ENCODE measurements around the gene TOR2A. TPM values are rescaled to one million over a fixed set of nuclear protein-coding genes. Genes with fewer than 3 reads are reported as not detected.

TOR2A gene
- total RNA-seq, 1 experiment from 2014 or later, result 14.4 TPM

- TF ChIP-seq, protein P1, sequence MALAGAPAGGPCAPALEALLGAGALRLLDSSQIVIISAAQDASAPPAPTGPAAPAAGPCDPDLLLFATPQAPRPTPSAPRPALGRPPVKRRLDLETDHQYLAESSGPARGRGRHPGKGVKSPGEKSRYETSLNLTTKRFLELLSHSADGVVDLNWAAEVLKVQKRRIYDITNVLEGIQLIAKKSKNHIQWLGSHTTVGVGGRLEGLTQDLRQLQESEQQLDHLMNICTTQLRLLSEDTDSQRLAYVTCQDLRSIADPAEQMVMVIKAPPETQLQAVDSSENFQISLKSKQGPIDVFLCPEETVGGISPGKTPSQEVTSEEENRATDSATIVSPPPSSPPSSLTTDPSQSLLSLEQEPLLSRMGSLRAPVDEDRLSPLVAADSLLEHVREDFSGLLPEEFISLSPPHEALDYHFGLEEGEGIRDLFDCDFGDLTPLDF (CRISPR knock-in tag; IDR thresholded peaks at IDR 0.05), result no peak
- TF ChIP-seq ZNF232 (CRISPR knock-in tag; IDR thresholded peaks at IDR 0.05) (0 out of 2 replicates have a peak, but pooled peaks have one; percentile 30), SMAD3 (CRISPR knock-in tag; IDR thresholded peaks at IDR 0.05; ENCODE audit: borderline replicate concordance) (0 out of 2 replicates have a peak, but pooled peaks have one; percentile 49), RELA (CRISPR knock-in tag; IDR thresholded peaks at IDR 0.05; ENCODE audit: borderline replicate concordance) (0 out of 2 replicates have a peak, but pooled peaks have one; percentile 27), NFE2L1 (CRISPR knock-in tag; IDR thresholded peaks at IDR 0.05) (0 out of 2 replicates have a peak, but pooled peaks have one; percentile 16), NR3C1 (CRISPR knock-in tag; conservative IDR thresholded peaks at IDR 0.05; ENCODE audit: low read depth) (no peak), ZNF416 (CRISPR knock-in tag; IDR thresholded peaks at IDR 0.05) (peak; percentile 85; the same call in 1 of the 2 replicates), AR (CRISPR knock-in tag; IDR thresholded peaks at IDR 0.05) (no peak), ZNF121 (CRISPR knock-in tag; IDR thresholded peaks at IDR 0.05) (no peak)
- TF ChIP-seq, protein P2, sequence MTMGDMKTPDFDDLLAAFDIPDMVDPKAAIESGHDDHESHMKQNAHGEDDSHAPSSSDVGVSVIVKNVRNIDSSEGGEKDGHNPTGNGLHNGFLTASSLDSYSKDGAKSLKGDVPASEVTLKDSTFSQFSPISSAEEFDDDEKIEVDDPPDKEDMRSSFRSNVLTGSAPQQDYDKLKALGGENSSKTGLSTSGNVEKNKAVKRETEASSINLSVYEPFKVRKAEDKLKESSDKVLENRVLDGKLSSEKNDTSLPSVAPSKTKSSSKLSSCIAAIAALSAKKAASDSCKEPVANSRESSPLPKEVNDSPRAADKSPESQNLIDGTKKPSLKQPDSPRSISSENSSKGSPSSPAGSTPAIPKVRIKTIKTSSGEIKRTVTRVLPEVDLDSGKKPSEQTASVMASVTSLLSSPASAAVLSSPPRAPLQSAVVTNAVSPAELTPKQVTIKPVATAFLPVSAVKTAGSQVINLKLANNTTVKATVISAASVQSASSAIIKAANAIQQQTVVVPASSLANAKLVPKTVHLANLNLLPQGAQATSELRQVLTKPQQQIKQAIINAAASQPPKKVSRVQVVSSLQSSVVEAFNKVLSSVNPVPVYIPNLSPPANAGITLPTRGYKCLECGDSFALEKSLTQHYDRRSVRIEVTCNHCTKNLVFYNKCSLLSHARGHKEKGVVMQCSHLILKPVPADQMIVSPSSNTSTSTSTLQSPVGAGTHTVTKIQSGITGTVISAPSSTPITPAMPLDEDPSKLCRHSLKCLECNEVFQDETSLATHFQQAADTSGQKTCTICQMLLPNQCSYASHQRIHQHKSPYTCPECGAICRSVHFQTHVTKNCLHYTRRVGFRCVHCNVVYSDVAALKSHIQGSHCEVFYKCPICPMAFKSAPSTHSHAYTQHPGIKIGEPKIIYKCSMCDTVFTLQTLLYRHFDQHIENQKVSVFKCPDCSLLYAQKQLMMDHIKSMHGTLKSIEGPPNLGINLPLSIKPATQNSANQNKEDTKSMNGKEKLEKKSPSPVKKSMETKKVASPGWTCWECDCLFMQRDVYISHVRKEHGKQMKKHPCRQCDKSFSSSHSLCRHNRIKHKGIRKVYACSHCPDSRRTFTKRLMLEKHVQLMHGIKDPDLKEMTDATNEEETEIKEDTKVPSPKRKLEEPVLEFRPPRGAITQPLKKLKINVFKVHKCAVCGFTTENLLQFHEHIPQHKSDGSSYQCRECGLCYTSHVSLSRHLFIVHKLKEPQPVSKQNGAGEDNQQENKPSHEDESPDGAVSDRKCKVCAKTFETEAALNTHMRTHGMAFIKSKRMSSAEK (CRISPR knock-in tag; IDR thresholded peaks at IDR 0.05; ENCODE audit: borderline replicate concordance), result no peak
- peaks cover 22% of the 10 kb centered on the region for H3K4me1 Mint-ChIP-seq
- DNase-seq (ENCODE audit: low spot score) (no peak), ATAC-seq (peak; percentile 5)
- H3K9me3 Mint-ChIP-seq, result no peaks in the 10 kb centered on the region
- ChIA-PET CTCF (interaction anchor here (0.8 to 7.3 kb wide), 13 partner anchors 9 to 212 kb away, joined by 3 to 73 read pairs (median 4); partner anchors contain the start of genes CFAP157 and TOR2A), POLR2A (interaction anchor here (0.6 to 1.4 kb wide), 3 partner anchors 13 to 377 kb away, joined by 4 to 5 read pairs (median 4); no protein-coding TSS in a partner anchor)
- peak overlapping the region; percentile 97 for H3K4me3 Mint-ChIP-seq
- no peaks in the 10 kb centered on the region for H3K36me3 Mint-ChIP-seq
- H3K27me3 Mint-ChIP-seq (ENCODE audit: low read depth), result no peaks in the 10 kb centered on the region
- H3K27ac Mint-ChIP-seq, result peak overlapping the region; percentile 91; the same call in 1 of the 2 replicates
Measured at GRCh38 chr9:127714951-127715469, 20.1 kb downstream of the TOR2A start.

GRCh38 chr9:127714020-127714750 is 20.9 kb downstream of the TOR2A start:
- ATAC-seq (no peak), DNase-seq (ENCODE audit: low spot score) (no peak)
- H3K27me3 Mint-ChIP-seq (ENCODE audit: low read depth), result no peaks in the 10 kb centered on the region
- no peak for TF ChIP-seq ZNF423 (CRISPR knock-in tag; IDR thresholded peaks at IDR 0.05)
- no peak for TF ChIP-seq NR3C1 (CRISPR knock-in tag; conservative IDR thresholded peaks at IDR 0.05; ENCODE audit: low read depth)
- TF ChIP-seq EMX1 (CRISPR knock-in tag; IDR thresholded peaks at IDR 0.05), result no peak
- TF ChIP-seq TEAD1 (CRISPR knock-in tag; IDR thresholded peaks at IDR 0.05), result no peak
- TF ChIP-seq PRRX2 (CRISPR knock-in tag; IDR thresholded peaks at IDR 0.05), result no peak
- TF ChIP-seq, protein P3, sequence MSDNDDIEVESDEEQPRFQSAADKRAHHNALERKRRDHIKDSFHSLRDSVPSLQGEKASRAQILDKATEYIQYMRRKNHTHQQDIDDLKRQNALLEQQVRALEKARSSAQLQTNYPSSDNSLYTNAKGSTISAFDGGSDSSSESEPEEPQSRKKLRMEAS (CRISPR knock-in tag; IDR thresholded peaks at IDR 0.05), result no peak
- TF ChIP-seq ZMAT4 (CRISPR knock-in tag; IDR thresholded peaks at IDR 0.05), result no peak
- TF ChIP-seq ZNF138 (CRISPR knock-in tag; conservative IDR thresholded peaks at IDR 0.05), result no peak
- TF ChIP-seq MXD4 (CRISPR knock-in tag; IDR thresholded peaks at IDR 0.05; ENCODE audit: borderline replicate concordance), result no peak
- H3K4me1 Mint-ChIP-seq, result peaks cover 22% of the 10 kb centered on the region
- ChIA-PET POLR2A (no interaction called here), CTCF (interaction anchor here (0.8 to 7.3 kb wide), 7 partner anchors 10 to 207 kb away, joined by 3 to 73 read pairs (median 4); partner anchors contain the start of gene TOR2A)
- no peaks in the 10 kb centered on the region for H3K36me3 Mint-ChIP-seq
- peak overlapping the region; percentile 69 for H3K4me3 Mint-ChIP-seq
- H3K27ac Mint-ChIP-seq, result no peak overlapping the region
- H3K9me3 Mint-ChIP-seq, result no peaks in the 10 kb centered on the region
